Eye (tissue), 1 donor: ENCODE results near the gene SETD2.

Experiments
- DNase-seq: peaks from one replicate; pipeline ENCODE4 v3.0.0-alpha.2; 2015

Gene SETD2

GRCh38 chr3:46994801-46995731, 168.8 kb downstream of the SETD2 start:
- no peak for DNase-seq

GRCh38 chr3:46993986-46994385, 169.9 kb downstream of the SETD2 start:
- no peak for DNase-seq

GRCh38 chr3:46993292-46993691, 170.6 kb downstream of the SETD2 start:
- no peak for DNase-seq

- DNase-seq = no peak
Observed at GRCh38 chr3:46992231-46992630, 171.7 kb downstream of the SETD2 start.

GRCh38 chr3:46991406-46992165, 172.3 kb downstream of the SETD2 start:
- no peak for DNase-seq

- no peak for DNase-seq
Observed at GRCh38 chr3:46990573-46991374, 173.1 kb downstream of the SETD2 start.

- no peak for DNase-seq
Observed at GRCh38 chr3:46989146-46989810, 174.6 kb downstream of the SETD2 start.

GRCh38 chr3:46988616-46989015, 175.3 kb downstream of the SETD2 start:
- DNase-seq = no peak

GRCh38 chr3:46987743-46988401, 176.0 kb downstream of the SETD2 start:
- DNase-seq = no peak

GRCh38 chr3:46987319-46987742, 176.6 kb downstream of the SETD2 start:
- DNase-seq = no peak

GRCh38 chr3:46986782-46987310, 177.1 kb downstream of the SETD2 start:
- DNase-seq = no peak

GRCh38 chr3:46986055-46986730, 177.7 kb downstream of the SETD2 start:
- DNase-seq = no peak

GRCh38 chr3:46985588-46985987, 178.3 kb downstream of the SETD2 start:
- DNase-seq = no peak

- DNase-seq = no peak
Observed at GRCh38 chr3:46984591-46985459, 179.1 kb downstream of the SETD2 start.

GRCh38 chr3:46982546-46982945, 181.4 kb downstream of the SETD2 start:
- DNase-seq = no peak

- DNase-seq = peak; percentile 39
Observed at GRCh38 chr3:46981932-46982471, 181.9 kb downstream of the SETD2 start.

GRCh38 chr3:46979958-46980497, 183.9 kb downstream of the SETD2 start:
- DNase-seq = peak; percentile 43

- DNase-seq = peak; percentile 93
Observed at GRCh38 chr3:46978985-46979944, 184.6 kb downstream of the SETD2 start, which contains the start of gene NBEAL2. Gene NBEAL2, plus strand, starts transcription at chr3:46979666. Its CDS starts 196 bp downstream, at chr3:46979862.
